ENCODE results near the gene CIZ1. TPM values are rescaled to one million over a fixed set of nuclear protein-coding genes. Genes with fewer than 3 reads are reported as not detected.

Gene CIZ1
- total and polyA plus RNA-seq, 10 of the 15 experiments (the other 5 are each of a cell fraction or from before 2014, with no cell fraction given), result 1.8 to 91.6 (median 35.4) TPM

DNA sequence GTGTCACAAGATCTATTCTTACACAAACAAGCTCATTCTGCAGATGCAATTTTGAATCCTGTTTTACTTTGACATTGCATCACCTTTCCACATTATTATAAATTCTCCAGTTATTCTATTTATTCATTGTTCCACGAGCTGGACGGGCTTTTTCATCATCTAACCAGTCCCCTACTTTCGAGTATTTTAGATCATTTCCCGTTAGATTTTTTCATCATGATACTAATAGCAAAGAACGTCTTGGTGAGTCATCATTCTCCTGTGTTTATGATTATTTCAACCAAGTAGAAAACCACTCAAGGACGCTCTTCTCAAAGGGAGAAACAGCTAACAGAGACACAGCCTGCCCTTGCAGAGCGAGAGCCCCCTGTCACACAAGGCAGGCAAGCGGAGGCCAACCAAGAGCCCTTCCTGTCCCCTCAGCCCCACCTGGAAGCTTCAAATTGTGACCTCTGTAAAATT is 16.2 kb downstream of the CIZ1 start:
- H3K9ac ChIP-seq (ENCODE audit: control insufficient read depth, insufficient read depth, low read length), result no peak overlapping the region
- intact Hi-C loops (cut with micrococcal nuclease; ENCODE audit: unreplicated experiment), result no loop called here
- H3K4me1 ChIP-seq (ENCODE audit: control insufficient read depth, insufficient read depth, low read length), result no peaks in the 10 kb centered on the region
- CTCF ChIA-PET, result interaction anchor here (0.6 to 1.9 kb wide), 2 partner anchors 9 to 228 kb away, joined by 3 to 5 read pairs; no protein-coding TSS in a partner anchor
- POLR2A ChIA-PET, result no interaction called here
- no peak overlapping the region for H3K4me2 ChIP-seq (ENCODE audit: control insufficient read depth, insufficient read depth)
- in situ Hi-C loops (cut with MboI), result no loop called here
- TF ChIP-seq, protein P1, sequence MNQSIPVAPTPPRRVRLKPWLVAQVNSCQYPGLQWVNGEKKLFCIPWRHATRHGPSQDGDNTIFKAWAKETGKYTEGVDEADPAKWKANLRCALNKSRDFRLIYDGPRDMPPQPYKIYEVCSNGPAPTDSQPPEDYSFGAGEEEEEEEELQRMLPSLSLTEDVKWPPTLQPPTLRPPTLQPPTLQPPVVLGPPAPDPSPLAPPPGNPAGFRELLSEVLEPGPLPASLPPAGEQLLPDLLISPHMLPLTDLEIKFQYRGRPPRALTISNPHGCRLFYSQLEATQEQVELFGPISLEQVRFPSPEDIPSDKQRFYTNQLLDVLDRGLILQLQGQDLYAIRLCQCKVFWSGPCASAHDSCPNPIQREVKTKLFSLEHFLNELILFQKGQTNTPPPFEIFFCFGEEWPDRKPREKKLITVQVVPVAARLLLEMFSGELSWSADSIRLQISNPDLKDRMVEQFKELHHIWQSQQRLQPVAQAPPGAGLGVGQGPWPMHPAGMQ (IDR thresholded peaks at IDR 0.05; ENCODE audit: borderline replicate concordance), result no peak
- TF ChIP-seq, protein P2, sequence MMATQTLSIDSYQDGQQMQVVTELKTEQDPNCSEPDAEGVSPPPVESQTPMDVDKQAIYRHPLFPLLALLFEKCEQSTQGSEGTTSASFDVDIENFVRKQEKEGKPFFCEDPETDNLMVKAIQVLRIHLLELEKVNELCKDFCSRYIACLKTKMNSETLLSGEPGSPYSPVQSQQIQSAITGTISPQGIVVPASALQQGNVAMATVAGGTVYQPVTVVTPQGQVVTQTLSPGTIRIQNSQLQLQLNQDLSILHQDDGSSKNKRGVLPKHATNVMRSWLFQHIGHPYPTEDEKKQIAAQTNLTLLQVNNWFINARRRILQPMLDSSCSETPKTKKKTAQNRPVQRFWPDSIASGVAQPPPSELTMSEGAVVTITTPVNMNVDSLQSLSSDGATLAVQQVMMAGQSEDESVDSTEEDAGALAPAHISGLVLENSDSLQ (IDR thresholded peaks at IDR 0.05), result no peak
- TF ChIP-seq ZNF274 (IDR thresholded peaks at IDR 0.05; ENCODE audit: insufficient read depth, insufficient read length) (no peak), HDAC6 (IDR thresholded peaks at IDR 0.05; ENCODE audit: unreplicated experiment) (no peak), BACH1 (IDR thresholded peaks at IDR 0.05; ENCODE audit: borderline replicate concordance) (no peak), ZNF622 (IDR thresholded peaks at IDR 0.05) (no peak), RAD21 (IDR thresholded peaks at IDR 0.05; ENCODE audit: insufficient read depth, low read depth, low read length) (no peak), KLF5 (IDR thresholded peaks at IDR 0.05; ENCODE audit: partially characterized antibody) (no peak), CREB1 (IDR thresholded peaks at IDR 0.05; ENCODE audit: low read depth) (no peak), SUZ12 (IDR thresholded peaks at IDR 0.05; ENCODE audit: unreplicated experiment) (no peak), RCOR1 (conservative IDR thresholded peaks at IDR 0.05; ENCODE audit: low read depth, low read length) (no peak), ATF7 (IDR thresholded peaks at IDR 0.05; ENCODE audit: low read depth) (no peak)
- TF ChIP-seq, protein P3, sequence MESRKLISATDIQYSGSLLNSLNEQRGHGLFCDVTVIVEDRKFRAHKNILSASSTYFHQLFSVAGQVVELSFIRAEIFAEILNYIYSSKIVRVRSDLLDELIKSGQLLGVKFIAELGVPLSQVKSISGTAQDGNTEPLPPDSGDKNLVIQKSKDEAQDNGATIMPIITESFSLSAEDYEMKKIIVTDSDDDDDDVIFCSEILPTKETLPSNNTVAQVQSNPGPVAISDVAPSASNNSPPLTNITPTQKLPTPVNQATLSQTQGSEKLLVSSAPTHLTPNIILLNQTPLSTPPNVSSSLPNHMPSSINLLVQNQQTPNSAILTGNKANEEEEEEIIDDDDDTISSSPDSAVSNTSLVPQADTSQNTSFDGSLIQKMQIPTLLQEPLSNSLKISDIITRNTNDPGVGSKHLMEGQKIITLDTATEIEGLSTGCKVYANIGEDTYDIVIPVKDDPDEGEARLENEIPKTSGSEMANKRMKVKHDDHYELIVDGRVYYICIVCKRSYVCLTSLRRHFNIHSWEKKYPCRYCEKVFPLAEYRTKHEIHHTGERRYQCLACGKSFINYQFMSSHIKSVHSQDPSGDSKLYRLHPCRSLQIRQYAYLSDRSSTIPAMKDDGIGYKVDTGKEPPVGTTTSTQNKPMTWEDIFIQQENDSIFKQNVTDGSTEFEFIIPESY (IDR thresholded peaks at IDR 0.05), result no peak
- TF ChIP-seq, protein P4, sequence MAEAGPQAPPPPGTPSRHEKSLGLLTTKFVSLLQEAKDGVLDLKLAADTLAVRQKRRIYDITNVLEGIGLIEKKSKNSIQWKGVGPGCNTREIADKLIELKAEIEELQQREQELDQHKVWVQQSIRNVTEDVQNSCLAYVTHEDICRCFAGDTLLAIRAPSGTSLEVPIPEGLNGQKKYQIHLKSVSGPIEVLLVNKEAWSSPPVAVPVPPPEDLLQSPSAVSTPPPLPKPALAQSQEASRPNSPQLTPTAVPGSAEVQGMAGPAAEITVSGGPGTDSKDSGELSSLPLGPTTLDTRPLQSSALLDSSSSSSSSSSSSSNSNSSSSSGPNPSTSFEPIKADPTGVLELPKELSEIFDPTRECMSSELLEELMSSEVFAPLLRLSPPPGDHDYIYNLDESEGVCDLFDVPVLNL (IDR thresholded peaks at IDR 0.05; ENCODE audit: low read depth, low read length), result no peak
- RAD21 ChIA-PET (ENCODE audit: unreplicated experiment), result no interaction called here
- no TSS peak for BruUV-seq (replicated peaks)
- no peak for DNase-seq (ENCODE audit: low read depth, low spot score)
- H3K36me3 ChIP-seq (ENCODE audit: control insufficient read depth in 2 of 2, insufficient read depth in 2 of 2, low read length in 1 of 2), result peaks cover 17 to 18% of the 10 kb centered on the region in 2 experiments; a peak in 3 of 4 replicates
- H3K4me3 ChIP-seq, result no peak overlapping the region
- FAIRE-seq, result no peak
- SMC1A ChIA-PET (ENCODE audit: uncharacterized antibody, unreplicated experiment), result no interaction called here
- peaks cover 4% of the 10 kb centered on the region; the same call in 2 of the 3 replicates for H3K9me3 ChIP-seq (replicated peaks; ENCODE audit: control insufficient read depth, insufficient read depth, low read length)
- no peak overlapping the region for H3K27ac ChIP-seq (ENCODE audit: control insufficient read depth, insufficient read depth)
- no peak for ATAC-seq
- no peaks in the 10 kb centered on the region for H3K79me2 ChIP-seq (ENCODE audit: control insufficient read depth, insufficient read depth, low read length)
- no peaks in the 10 kb centered on the region for H3K27me3 ChIP-seq (replicated peaks in 1 of 2; ENCODE audit: control insufficient read depth in 2 of 2, insufficient read depth in 2 of 2, low read length in 1 of 2)
- WGBS (ENCODE audit: insufficient coverage, insufficient replicate concordance, low lambda C conversion rate, missing lambda C conversion rate), result 57% methylated on average over 8 of the region's 8 CpGs
- no peak overlapping the region for H2AFZ ChIP-seq (ENCODE audit: control insufficient read depth, low read depth, low read length)
- H4K20me1 ChIP-seq (ENCODE audit: control insufficient read depth, insufficient read depth), result no peaks in the 10 kb centered on the region
